GM12878 (cell line): Measurements from ENCODE around the gene DOK1. TPM values are rescaled to one million over a fixed set of nuclear protein-coding genes. Genes with fewer than 3 reads are reported as not detected.
A peak's percentile ranks its signal among the peaks of the same experiment; 100 is the strongest.

ENCODE experiments used
- ATAC-seq: fragments of 200-7000 bp; cut with Tn5 transposase; 3 replicates; pipeline ENCODE4 v1.9.1; 2020; ENCODE audit warnings: mild to moderate bottlenecking, moderate library complexity
- BruUV-seq: library from RNA; stranded (reverse); fragments of 400-500 nt; replicated peaks from 2 replicates; lab custom pipeline; 2021; lab: Mats Ljungman, UMichigan
- CTCF ChIA-PET: fragments of 300-600 bp; sonication (Branson Sonifier 250); formaldehyde crosslinking; extraction: SDS; loops from one replicate; lab custom pipeline; 2021; ENCODE audit warnings: inconsistent platforms; lab: Yijun Ruan, JAX
- POLR2A ChIA-PET: fragments of 350-600 bp; formaldehyde crosslinking; extraction: SDS; loops from one replicate; lab custom pipeline; 2021; ENCODE audit warnings: inconsistent platforms; lab: Charles Lee
- RAD21 ChIA-PET: fragments of 300-600 bp; sonication (Branson Sonifier 250); formaldehyde crosslinking; loops from one replicate; lab custom pipeline; 2023; ENCODE audit warnings: antibody characterized with exemption; ENCODE audit not compliant: unreplicated experiment; lab: Charles Lee
- SMC1A ChIA-PET: fragments of 300-600 bp; sonication (Branson Sonifier 250); formaldehyde crosslinking; loops from one replicate; lab custom pipeline; 2023; ENCODE audit not compliant: unreplicated experiment, uncharacterized antibody; lab: Charles Lee
- DNase-seq: peaks from one replicate; pipeline ENCODE4 v3.0.0-alpha.2; 2011; ENCODE audit warnings: low read depth, low spot score
- FAIRE-seq: peaks from 3 replicates; lab custom pipeline; 2011; peaks lifted over from hg19 to GRCh38; lab: Jason Lieb, UNC
- H2AFZ ChIP-seq: 2 replicates; pipeline ENCODE4 v1.6.0; 2011; ENCODE audit warnings: low read depth, low read length, control low read depth; ENCODE audit not compliant: control insufficient read depth
- H3K27ac ChIP-seq: 2 replicates; pipeline ENCODE4 v1.5.1; 2011; ENCODE audit warnings: control low read depth; ENCODE audit not compliant: control insufficient read depth, insufficient read depth
- H3K27me3 ChIP-seq, 2 experiments: replicated peaks in 1 of 2; 2 replicates each; pipeline versions ENCODE4 v1.6.0 to v1.6.1; 2011; ENCODE audit warnings: low read length in 1 of 2; ENCODE audit not compliant: control insufficient read depth in 2 of 2, insufficient read depth in 2 of 2
- H3K36me3 ChIP-seq, 2 experiments: 2 replicates each; pipeline ENCODE4 v1.5.1; 2011; ENCODE audit warnings: low read length in 1 of 2; ENCODE audit not compliant: control insufficient read depth in 2 of 2, insufficient read depth in 2 of 2
- H3K4me1 ChIP-seq: 2 replicates; pipeline ENCODE4 v1.6.1; 2011; ENCODE audit warnings: mild to moderate bottlenecking, low read length, moderate library complexity, mixed read lengths; ENCODE audit not compliant: control insufficient read depth, insufficient read depth
- H3K4me2 ChIP-seq: 2 replicates; pipeline ENCODE4 v1.6.0; 2011; ENCODE audit warnings: control low read depth; ENCODE audit not compliant: control insufficient read depth, insufficient read depth
- H3K4me3 ChIP-seq: fragments of 200-600 bp; sonication (generic); 2 replicates; pipeline ENCODE4 v1.5.1; 2016
- H3K79me2 ChIP-seq: 2 replicates; pipeline ENCODE4 v1.6.0; 2011; ENCODE audit warnings: low read length; ENCODE audit not compliant: control insufficient read depth, insufficient read depth
- H3K9ac ChIP-seq: 2 replicates; pipeline ENCODE4 v1.8.0; 2011; ENCODE audit warnings: low read length, control low read depth, mixed read lengths; ENCODE audit not compliant: control insufficient read depth, insufficient read depth
- H3K9me3 ChIP-seq: replicated peaks from 3 replicates; pipeline ENCODE4 v1.5.1; 2011; ENCODE audit warnings: mild to moderate bottlenecking, low read length; ENCODE audit not compliant: control insufficient read depth, insufficient read depth
- H4K20me1 ChIP-seq: 2 replicates; pipeline ENCODE4 v1.6.0; 2011; ENCODE audit not compliant: control insufficient read depth, insufficient read depth
- HCFC1 ChIP-seq: fragments of 150-350 bp; IDR thresholded peaks from 2 replicates; pipeline ENCODE4 v1.6.1; 2014; ENCODE audit warnings: low read length
- IKZF1 ChIP-seq: fragments of 450-650 bp; conservative IDR thresholded peaks from 2 replicates; pipeline ENCODE4 v1.6.1; 2017; ENCODE audit warnings: antibody characterized with exemption, mild to moderate bottlenecking
- IKZF2 ChIP-seq, 2 experiments: fragments of 450-650 bp; IDR thresholded peaks; 2 replicates each; pipeline ENCODE4 v1.6.1; 2017; ENCODE audit warnings: mild to moderate bottlenecking in 2 of 2, moderate library complexity in 2 of 2
- LARP7 ChIP-seq: fragments of 450-650 bp; IDR thresholded peaks from 2 replicates; pipeline ENCODE4 v1.6.1; 2017; ENCODE audit warnings: mild to moderate bottlenecking
- MXI1 ChIP-seq: fragments of 150-350 bp; IDR thresholded peaks from 2 replicates; pipeline ENCODE4 v1.6.1; 2011; ENCODE audit warnings: low read depth, mild to moderate bottlenecking, inconsistent platforms, low read length, improper control_type of control experiment
- NFIC ChIP-seq: IDR thresholded peaks from 2 replicates; pipeline ENCODE4 v1.6.1; 2012; ENCODE audit warnings: low read depth, mild to moderate bottlenecking, inconsistent platforms, low read length, moderate library complexity
- NFYB ChIP-seq: IDR thresholded peaks from 2 replicates; pipeline ENCODE4 v1.6.1; 2011; ENCODE audit warnings: low read depth, mild to moderate bottlenecking, low read length, improper control_type of control experiment, moderate library complexity; ENCODE audit not compliant: insufficient read depth
- NR2C1 ChIP-seq: fragments of 450-650 bp; IDR thresholded peaks from 2 replicates; pipeline ENCODE4 v1.6.1; 2017; ENCODE audit warnings: antibody characterized with exemption, mild to moderate bottlenecking, moderate library complexity
- NR2C2 ChIP-seq: IDR thresholded peaks from 2 replicates; pipeline ENCODE4 v1.6.1; 2011; ENCODE audit warnings: borderline replicate concordance, low read depth; ENCODE audit not compliant: control insufficient read depth, insufficient read length
- RAD51 ChIP-seq: fragments of 450-650 bp; IDR thresholded peaks from 2 replicates; pipeline ENCODE4 v1.6.1; 2016; ENCODE audit warnings: moderate library complexity, mild to moderate bottlenecking, inconsistent platforms
- SMAD1 ChIP-seq: fragments of 450-650 bp; IDR thresholded peaks from 2 replicates; pipeline ENCODE4 v1.6.1; 2018; ENCODE audit warnings: mild to moderate bottlenecking, low read depth; ENCODE audit not compliant: partially characterized antibody
- SP1 ChIP-seq: IDR thresholded peaks from one replicate; pipeline ENCODE4 v1.6.1; 2011; ENCODE audit warnings: low read depth, low read length
- SUZ12 ChIP-seq: fragments of 200-600 bp; sonication (generic); IDR thresholded peaks from one replicate; pipeline ENCODE4 v1.6.1; 2018; ENCODE audit warnings: antibody characterized with exemption, mild to moderate bottlenecking; ENCODE audit not compliant: unreplicated experiment
- TBL1XR1 ChIP-seq: IDR thresholded peaks from 2 replicates; pipeline ENCODE4 v1.6.1; 2012; ENCODE audit warnings: low read depth, low read length, improper control_type of control experiment
- YBX1 ChIP-seq: fragments of 450-650 bp; IDR thresholded peaks from 2 replicates; pipeline ENCODE4 v1.6.1; 2016; ENCODE audit warnings: antibody characterized with exemption
- WGBS: methylation state at CpG from one replicate; pipeline ENCODE4 v1.1.6; 2016; ENCODE audit warnings: low lambda C conversion rate; ENCODE audit not compliant: insufficient replicate concordance, insufficient coverage; ENCODE audit errors: missing lambda C conversion rate; 5-methylcytosine and 5-hydroxymethylcytosine counted together
- in situ Hi-C: fragments of 300-500 bp; cut with MboI; formaldehyde crosslinking; loops from 9 replicates; pipeline ENCODE4 v1.14.3; 2018; ENCODE audit warnings: mixed read lengths
- intact Hi-C: fragments of 100-400 bp; cut with micrococcal nuclease; formaldehyde crosslinking; loops from one replicate; pipeline ENCODE4 v1.14.2; 2022; ENCODE audit not compliant: unreplicated experiment
- polyA plus RNA-seq, 11 experiments: library from polyadenylated mRNA; depleted of rRNA in 4 of 11; unstranded in 6 of 11; stranded (reverse) in 5 of 11; fragments of >200 nt; fragmentation: Nextera tagmentation in 4 of 11; fragmentation: Illumina TruSeq in 1 of 11; extraction: Ambion mirVana in 4 of 11; extraction: Trizol in 1 of 11; gene quantifications; 1 replicate in 1 of 11; 2 replicates in 10 of 11; pipeline versions ENCODE4 v1.2.1 to v1.2.3, GENCODE V29; 2011 to 2016; ENCODE audit warnings: inconsistent platforms in 2 of 11, missing spikeins in 2 of 11, low read depth in 1 of 11
- total RNA-seq, 4 experiments: library from RNA; depleted of rRNA in 3 of 4; stranded (reverse); fragments of >200 nt in 3 of 4; fragmentation: Illumina TruSeq in 1 of 4; extraction: Trizol in 1 of 4; gene quantifications; 2 replicates each; pipeline versions ENCODE4 v1.2.1 to v1.2.3, GENCODE V29; 2013 to 2021
- TF ChIP-seq, protein P1 (sequence below): fragments of 450-650 bp; IDR thresholded peaks from 2 replicates; pipeline ENCODE4 v1.6.1; 2017; ENCODE audit warnings: mild to moderate bottlenecking, moderate library complexity
- TF ChIP-seq, protein P2 (sequence below): fragments of 450-650 bp; IDR thresholded peaks from 2 replicates; pipeline ENCODE4 v1.6.1; 2016; ENCODE audit warnings: mild to moderate bottlenecking, moderate library complexity, borderline replicate concordance

The DOK1 gene
- total and polyA plus RNA-seq, 10 of the 15 experiments (the other 5 are each of a cell fraction or from before 2014, with no cell fraction given) = 1.4 to 104 (median 59.7) TPM

DNA sequence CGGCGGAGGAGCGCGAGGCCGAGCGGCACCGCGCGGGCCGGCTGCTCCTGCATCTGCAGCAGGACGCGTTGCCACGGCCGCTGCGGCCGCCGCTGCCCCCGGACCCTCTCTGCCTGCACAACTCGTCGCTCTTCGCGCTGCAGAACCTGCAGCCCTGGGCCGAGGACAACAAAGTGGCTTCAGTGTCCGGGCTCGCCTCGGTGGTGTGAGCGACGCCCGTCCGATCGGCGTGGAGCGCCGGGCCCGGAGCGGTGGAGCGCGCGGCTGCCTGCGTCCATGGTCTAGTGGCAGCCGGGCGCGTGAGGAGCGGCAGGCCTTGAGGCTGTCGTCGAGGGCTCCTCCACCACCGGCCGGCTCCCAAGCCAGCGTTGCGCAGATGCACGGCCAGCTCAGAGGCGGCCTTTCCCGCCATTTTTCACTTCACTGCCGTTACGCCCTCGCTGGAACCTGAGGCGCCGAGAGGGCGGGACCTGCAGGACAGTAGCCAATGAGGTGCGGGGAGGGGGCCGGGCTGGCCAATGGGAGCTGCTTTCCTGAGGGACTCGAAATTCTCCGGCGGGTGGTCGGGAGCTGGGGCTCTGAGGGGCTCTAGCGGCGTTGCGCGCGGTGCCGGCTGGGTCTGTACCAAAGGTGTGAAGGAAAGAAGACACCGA, 38.4 kb upstream of the DOK1 start:
- peak overlapping the region; percentile 31; the same call in 1 of the 2 replicates for H3K4me3 ChIP-seq
- H3K27ac ChIP-seq = no peak overlapping the region
- intact Hi-C loops (no loop called here), in situ Hi-C loops (no loop called here)
- BruUV-seq = no TSS peak
- FAIRE-seq (no peak), ATAC-seq (peak; percentile 70), DNase-seq (no peak)
- POLR2A ChIA-PET = interaction anchor here (1.2 kb wide), 1 partner anchor 12 kb away, joined by 3 read pairs; no protein-coding TSS in a partner anchor
- CTCF ChIA-PET = no interaction called here
- peak overlapping the region; percentile 96 for H3K4me2 ChIP-seq
- H3K9me3 ChIP-seq = no peaks in the 10 kb centered on the region; the same call in 2 of the 3 replicates
- peaks cover 18 to 31% of the 10 kb centered on the region in 2 experiments for H3K27me3 ChIP-seq
- H3K4me1 ChIP-seq = peaks cover 13% of the 10 kb centered on the region; the same call in 1 of the 2 replicates
- H4K20me1 ChIP-seq = no peaks in the 10 kb centered on the region
- H3K9ac ChIP-seq = no peak overlapping the region
- H2AFZ ChIP-seq = peak overlapping the region; percentile 69
- 44% methylated on average over 50 of the region's 72 CpGs for WGBS
- no peaks in the 10 kb centered on the region for H3K79me2 ChIP-seq
- H3K36me3 ChIP-seq = no peaks in the 10 kb centered on the region
- RAD21 ChIA-PET = no interaction called here
- SMC1A ChIA-PET = interaction anchor here (1.5 kb wide), 1 partner anchor 15 kb away, joined by 3 read pairs; no protein-coding TSS in a partner anchor
- TF ChIP-seq, protein P1, sequence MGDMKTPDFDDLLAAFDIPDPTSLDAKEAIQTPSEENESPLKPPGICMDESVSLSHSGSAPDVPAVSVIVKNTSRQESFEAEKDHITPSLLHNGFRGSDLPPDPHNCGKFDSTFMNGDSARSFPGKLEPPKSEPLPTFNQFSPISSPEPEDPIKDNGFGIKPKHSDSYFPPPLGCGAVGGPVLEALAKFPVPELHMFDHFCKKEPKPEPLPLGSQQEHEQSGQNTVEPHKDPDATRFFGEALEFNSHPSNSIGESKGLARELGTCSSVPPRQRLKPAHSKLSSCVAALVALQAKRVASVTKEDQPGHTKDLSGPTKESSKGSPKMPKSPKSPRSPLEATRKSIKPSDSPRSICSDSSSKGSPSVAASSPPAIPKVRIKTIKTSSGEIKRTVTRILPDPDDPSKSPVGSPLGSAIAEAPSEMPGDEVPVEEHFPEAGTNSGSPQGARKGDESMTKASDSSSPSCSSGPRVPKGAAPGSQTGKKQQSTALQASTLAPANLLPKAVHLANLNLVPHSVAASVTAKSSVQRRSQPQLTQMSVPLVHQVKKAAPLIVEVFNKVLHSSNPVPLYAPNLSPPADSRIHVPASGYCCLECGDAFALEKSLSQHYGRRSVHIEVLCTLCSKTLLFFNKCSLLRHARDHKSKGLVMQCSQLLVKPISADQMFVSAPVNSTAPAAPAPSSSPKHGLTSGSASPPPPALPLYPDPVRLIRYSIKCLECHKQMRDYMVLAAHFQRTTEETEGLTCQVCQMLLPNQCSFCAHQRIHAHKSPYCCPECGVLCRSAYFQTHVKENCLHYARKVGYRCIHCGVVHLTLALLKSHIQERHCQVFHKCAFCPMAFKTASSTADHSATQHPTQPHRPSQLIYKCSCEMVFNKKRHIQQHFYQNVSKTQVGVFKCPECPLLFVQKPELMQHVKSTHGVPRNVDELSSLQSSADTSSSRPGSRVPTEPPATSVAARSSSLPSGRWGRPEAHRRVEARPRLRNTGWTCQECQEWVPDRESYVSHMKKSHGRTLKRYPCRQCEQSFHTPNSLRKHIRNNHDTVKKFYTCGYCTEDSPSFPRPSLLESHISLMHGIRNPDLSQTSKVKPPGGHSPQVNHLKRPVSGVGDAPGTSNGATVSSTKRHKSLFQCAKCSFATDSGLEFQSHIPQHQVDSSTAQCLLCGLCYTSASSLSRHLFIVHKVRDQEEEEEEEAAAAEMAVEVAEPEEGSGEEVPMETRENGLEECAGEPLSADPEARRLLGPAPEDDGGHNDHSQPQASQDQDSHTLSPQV = no peak
- TF ChIP-seq, protein P2, sequence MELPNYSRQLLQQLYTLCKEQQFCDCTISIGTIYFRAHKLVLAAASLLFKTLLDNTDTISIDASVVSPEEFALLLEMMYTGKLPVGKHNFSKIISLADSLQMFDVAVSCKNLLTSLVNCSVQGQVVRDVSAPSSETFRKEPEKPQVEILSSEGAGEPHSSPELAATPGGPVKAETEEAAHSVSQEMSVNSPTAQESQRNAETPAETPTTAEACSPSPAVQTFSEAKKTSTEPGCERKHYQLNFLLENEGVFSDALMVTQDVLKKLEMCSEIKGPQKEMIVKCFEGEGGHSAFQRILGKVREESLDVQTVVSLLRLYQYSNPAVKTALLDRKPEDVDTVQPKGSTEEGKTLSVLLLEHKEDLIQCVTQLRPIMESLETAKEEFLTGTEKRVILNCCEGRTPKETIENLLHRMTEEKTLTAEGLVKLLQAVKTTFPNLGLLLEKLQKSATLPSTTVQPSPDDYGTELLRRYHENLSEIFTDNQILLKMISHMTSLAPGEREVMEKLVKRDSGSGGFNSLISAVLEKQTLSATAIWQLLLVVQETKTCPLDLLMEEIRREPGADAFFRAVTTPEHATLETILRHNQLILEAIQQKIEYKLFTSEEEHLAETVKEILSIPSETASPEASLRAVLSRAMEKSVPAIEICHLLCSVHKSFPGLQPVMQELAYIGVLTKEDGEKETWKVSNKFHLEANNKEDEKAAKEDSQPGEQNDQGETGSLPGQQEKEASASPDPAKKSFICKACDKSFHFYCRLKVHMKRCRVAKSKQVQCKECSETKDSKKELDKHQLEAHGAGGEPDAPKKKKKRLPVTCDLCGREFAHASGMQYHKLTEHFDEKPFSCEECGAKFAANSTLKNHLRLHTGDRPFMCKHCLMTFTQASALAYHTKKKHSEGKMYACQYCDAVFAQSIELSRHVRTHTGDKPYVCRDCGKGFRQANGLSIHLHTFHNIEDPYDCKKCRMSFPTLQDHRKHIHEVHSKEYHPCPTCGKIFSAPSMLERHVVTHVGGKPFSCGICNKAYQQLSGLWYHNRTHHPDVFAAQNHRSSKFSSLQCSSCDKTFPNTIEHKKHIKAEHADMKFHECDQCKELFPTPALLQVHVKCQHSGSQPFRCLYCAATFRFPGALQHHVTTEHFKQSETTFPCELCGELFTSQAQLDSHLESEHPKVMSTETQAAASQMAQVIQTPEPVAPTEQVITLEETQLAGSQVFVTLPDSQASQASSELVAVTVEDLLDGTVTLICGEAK = no peak
- no peak for TF ChIP-seq LARP7
- TF ChIP-seq SP1 = peak; percentile 87
- TF ChIP-seq NFIC = no peak
- no peak for TF ChIP-seq NR2C2
- no peak for TF ChIP-seq TBL1XR1
- TF ChIP-seq MXI1 = no peak
- TF ChIP-seq IKZF2 (IDR thresholded peaks at IDR 0.05) = no peak
- no peak for TF ChIP-seq HCFC1
- no peak for TF ChIP-seq RAD51
- no peak for TF ChIP-seq IKZF1
- TF ChIP-seq SUZ12 = peak; percentile 14
- TF ChIP-seq SMAD1 = no peak
- no peak for TF ChIP-seq NR2C1
- peak; percentile 71; the same call in 1 of the 2 replicates for TF ChIP-seq NFYB
- no peak for TF ChIP-seq YBX1
